NCI-H748 (cell line): ENCODE results near the gene PCAT6.
"Not testable (repeated sequence)": the region's sequence is repeated elsewhere in the genome, so short reads cannot be mapped to it uniquely, and the experiment has no call there.

Experiments
- DNase-seq: peaks from one replicate; lab custom pipeline; 2025; ENCODE audit not compliant: unreplicated experiment; lab: John Stamatoyannopoulos, UW

The PCAT6 gene

DNA sequence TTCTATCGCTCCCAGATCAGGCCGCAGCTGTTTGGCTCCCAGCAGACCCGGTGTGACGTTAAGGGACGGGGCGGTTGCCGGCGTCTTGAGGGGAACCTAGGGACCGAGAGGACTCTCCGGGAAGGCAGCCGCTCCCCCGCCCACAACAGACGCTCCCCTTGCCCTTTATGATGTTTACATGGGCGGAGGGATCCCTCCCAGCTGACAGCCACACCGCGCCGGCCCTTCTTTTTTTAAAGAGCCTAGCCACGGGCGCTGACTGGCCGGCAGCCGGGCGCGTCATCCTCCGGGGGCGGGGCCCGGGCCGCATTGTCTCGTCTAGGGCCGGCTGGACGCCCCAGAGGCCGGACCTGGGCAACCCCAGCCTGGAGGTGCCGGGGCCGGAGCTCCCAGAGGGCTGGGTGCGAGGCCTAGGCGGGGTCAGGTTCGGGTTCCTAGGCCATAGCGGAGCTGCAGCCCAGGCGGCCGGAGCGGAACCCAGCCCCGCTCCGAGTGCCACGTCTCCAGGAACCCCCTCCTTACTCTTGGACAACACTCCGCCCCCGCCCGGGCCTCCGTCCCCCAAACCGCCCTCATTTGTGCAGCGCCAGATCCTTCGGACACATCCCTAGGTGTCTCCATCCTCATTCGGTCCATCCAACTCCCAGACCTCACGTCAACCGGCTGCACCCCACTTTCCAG is at the start of gene PCAT6:
PCAT6 (plus strand) TSS at position 340 of the 681 bp plus-strand sequence.
- DNase-seq: peak; percentile 94

DNA sequence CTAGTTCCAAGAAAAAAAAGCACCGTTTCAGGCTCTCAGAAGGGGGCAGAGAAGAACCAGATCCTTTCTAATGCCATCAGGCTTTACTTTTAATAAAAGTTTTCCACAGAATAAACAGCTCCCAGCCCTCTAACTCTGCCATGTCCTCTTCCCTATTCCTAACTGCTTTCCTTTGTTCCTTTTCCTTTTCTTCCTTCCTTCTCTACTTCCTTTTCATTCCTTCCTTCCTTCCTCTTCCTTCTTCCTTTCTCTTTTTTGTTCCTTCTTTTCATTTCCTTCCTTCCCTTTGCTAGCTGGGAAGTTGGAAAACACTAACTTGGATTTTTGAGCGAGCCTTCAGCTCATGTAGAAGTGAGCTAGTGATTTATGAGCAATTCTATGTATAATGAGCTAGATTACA is 48.7 kb upstream of the PCAT6 start:
- DNase-seq: no peak

DNA sequence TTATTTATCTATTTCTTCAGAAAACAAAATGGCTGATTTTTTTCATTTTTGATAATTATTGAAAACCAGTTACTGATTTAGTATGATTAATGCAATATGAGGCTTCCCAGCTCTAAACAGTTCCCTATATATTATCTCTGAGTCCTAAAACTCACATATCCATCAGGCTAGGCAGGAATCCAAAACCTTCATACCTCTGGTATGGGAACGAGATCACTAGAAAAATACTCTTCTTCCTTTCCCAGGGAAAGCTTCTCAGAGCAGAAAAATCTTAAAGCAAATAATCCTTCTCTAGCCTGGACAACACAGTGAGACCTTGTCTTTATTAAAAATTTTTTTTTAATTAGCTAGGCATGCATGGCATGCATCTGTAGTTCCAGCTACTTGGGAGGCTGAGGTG is 45.0 kb upstream of the PCAT6 start:
- no peak for DNase-seq

DNA sequence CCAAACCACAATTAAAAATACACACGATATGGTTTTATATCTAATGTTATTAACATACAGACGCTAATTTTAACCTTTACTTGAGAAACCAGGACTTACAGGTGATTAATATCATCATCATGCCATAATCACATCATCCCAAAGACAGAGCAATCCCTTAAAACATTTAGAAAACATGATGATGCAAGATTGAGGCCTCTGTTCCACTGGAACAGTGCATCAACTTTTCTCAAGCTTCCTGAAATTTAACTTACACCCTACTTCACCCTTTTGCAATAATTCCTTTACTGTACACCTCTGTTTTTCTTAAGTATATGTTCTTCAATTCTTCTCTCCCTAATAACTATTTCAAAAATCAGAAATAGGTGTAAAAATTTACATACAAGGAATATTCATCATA is 40.6 kb upstream of the PCAT6 start:
- no peak for DNase-seq

DNA sequence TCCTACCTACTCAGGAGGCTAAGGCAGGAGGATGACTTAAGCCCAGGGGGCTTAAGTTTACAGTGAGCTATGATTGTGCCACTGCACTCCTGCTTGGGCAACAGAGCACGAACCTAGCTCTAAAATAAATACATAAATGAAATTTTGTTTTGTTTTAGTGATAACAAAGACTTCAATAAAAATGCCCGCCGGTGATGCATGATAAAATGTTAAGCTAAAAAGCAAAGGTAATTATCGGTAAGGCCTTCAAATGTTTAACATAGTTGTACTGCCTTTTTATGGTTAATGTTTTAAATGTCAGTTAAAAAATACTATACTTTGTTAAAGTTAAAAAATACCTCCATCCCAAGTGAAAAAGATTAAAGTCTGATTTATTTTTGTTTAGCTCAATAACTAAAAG is 29.6 kb upstream of the PCAT6 start:
- DNase-seq: no peak

DNA sequence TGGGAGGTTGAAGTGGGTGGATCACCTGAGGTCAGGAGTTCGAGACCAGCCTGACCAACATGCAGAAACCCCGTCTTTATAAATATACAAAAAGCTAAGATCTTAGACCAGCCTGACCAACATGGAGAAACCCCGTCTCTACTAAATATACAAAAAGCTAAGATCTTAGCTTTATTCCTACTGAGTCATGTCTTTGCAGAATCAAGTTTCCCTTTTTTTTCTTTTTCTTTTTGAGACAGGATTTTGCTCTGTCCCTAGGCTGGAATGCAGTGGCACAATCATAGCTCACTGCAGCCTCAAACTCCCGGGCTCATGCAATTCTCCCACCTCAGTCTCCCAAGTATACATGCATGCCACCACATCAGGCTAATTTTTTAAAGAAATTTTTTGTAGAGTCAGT is 23.9 kb upstream of the PCAT6 start:
- DNase-seq: no peak

DNA sequence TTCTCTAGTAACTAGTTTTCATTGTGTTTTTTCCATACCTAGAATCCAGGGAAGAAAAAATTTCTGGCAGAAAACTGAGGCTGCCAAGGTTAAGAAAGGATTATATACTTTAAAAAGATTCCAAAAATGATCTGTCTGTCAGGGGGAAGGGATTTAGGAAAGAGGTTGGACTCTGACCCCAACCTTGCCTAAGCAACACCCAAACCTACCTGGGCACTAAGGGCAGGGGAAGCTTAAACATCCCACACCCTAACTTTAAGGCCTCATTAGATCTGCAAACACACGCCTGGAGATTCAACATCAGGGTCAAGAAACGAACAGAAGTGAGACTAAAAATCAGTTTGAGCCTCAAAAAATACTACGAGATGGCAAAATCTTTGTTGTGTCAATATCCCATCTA is 22.0 kb upstream of the PCAT6 start:
- no peak for DNase-seq

DNA sequence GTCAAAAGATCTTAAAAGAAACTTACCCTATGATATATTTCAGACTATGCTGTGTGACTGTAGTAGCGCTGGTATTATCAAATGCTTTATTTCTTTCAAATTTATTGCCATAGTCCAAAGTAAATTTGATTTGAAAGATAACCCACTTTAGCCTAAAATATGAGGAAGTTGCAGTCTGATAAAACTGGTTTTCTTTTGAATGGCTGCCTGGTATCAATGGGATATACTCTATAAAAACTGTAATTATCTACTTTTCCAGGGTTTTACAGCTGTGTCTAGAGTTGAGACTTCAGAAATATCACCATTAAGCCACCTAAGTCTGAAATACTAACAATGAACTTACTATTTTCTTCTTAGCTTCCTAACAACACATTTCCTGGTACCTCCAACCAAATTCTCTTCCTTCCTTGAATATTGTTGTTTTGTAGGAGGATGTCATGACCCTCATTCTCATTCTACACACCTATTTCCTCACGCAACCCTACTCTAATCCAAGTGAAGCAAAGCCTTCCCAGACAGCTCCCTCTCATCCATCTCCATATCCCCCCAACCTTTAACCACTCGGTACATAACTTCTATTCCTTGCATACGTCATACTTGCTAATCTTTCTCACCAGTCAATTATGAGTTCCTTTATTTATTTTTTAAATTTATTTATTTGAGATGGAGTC is 19.5 kb upstream of the PCAT6 start:
- no peak for DNase-seq

DNA sequence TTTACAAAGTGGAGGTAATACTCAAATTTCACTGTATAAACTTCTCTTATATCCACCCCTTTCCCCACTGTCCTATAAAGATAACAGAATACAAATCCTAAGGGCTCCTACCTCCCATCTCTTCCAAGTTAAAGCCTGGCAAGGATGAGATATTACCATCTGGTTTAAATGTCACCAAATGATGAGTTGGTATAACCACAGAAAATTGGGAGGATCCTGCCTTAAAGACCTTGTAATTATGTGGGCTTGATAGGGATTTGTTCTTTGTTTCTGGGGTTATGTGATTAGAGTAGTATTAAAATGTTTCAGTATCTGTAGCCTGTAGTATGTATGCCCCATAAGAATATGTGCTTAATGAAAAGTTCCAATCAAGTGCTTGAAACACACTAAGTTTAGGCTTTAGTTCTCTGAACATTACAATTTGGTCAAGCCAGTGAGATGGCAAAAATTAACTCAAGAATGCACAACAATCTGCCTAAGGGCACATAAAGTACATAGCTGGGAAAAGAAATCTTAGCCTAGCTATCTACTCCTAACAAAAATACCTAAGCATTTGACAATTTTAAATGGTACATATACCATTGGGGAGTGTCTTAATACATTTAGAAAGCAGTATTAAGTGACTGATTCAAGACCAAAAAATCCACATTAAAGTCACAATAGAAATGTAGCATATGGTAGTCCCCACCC is 16.6 kb upstream of the PCAT6 start:
- DNase-seq: no peak

DNA sequence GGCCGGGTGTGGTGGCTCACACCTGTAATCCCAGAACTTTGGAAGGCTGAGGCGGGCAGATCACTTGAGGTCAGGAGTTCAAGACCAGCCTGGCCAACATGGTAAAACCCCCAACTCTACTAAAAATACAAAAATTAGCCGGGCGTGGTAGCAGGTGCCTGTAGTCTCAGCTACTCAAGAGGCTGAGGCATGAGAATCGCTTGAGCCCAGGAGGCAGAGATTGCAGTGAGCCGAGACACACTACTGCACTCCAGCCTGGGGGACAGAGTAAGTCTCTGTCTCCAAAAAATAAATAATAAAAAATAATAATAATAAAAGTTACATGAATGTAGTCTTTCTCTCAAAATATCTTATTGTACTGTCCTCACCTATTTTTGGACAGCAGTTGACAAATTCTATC is 15.8 kb upstream of the PCAT6 start:
- not testable (repeated sequence) for DNase-seq

DNA sequence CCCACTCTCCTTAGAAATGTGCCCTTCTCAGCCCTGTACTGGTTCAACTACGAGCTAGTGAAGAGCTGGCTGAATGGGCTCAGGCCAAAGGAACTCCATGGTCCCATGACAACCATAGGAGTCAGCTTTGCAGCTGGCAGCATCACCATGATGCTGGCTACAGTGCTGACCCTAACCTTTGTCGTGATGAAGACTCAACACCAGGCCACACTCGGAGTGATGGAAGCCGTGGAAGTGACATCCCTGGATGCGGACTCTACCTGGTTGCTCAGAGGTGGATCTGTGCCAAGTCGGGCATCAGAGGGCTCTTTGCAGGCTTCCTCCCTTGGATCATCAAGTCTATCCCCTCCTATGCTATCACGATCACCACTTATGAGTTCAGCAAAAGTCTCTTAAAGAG is 14.1 kb upstream of the PCAT6 start:
- DNase-seq: no peak

DNA sequence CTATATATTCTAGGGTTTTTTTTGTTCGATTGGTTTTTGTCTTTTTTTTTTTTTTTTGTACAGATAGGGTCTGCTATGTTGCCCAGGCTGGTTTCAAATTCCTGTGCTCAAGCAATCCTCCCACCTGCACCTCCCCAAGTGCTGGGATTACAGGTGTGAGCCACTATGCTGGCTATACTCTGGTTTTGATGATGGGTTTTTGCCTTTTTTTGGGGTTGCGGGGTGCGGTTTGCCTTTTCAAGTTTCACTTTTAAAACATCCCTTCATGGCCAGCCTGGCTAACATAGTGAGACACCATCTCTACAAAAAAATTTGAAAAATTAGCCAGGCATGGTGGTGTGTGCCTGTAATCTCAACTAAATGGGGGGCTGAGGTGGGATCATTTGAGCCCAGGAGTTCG is 12.5 kb upstream of the PCAT6 start:
- no peak for DNase-seq

DNA sequence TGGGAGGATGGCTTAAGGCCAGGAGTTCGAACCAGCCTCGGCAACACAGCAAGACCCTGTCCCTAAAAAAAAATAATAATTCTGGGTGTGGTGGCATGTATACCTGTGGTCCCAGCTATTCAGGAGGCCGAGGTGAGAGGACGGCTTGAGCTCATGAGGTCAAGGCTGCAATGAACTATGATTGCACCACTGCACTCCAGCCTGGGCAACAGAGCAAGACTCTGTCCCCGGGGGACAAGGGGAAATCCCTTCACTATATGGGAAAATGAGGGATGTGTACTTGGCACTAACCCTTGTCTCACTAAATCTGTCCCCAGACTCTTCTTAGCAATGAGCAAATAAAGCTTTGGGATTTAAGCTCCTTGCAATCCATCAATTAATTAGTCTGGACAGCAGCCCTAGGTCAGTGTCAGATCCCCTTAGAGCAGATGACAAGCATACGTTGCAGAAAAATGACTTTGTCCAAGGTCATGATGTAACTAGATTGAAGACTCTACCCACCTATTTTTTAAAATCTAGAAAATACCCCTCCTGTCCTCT is 11.9 kb upstream of the PCAT6 start:
- DNase-seq: no peak

DNA sequence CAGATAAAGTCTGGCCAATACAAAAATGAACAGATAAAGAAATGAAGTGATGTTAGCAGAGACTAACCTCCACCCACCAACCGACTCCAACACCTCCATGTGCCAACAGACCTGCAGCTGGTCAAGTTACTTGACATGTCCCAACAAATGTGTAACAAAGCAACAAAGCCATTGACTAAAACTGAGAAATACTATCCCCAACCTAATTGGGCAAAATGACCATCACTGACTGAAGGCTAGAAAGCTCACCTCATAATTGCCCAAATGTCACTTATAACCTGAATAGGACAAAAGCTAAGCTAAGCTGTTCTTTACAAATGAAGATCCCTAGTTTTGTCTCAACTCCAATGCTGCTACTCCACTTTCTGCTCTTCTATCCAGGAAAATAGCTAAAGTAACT is 10.0 kb upstream of the PCAT6 start:
- DNase-seq: no peak

DNA sequence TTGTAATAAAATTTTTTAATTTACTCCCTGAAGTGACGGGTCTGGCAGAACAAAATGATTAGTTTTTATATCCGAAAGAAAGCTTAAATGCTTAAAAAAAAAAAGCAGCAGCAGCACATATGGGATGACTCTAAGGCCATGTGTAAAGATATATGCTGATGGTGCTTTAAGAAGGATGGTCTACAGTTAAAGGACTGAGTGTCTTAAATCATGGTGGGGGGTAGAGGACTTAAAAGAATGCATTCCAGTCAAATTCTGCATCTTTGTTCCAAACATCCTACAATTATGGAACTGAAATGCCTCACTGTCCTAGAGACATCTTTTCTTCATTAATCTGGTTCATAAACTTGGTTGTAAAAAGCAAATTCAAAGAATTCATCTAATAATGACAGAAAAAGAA is 9.6 kb upstream of the PCAT6 start:
- no peak for DNase-seq

DNA sequence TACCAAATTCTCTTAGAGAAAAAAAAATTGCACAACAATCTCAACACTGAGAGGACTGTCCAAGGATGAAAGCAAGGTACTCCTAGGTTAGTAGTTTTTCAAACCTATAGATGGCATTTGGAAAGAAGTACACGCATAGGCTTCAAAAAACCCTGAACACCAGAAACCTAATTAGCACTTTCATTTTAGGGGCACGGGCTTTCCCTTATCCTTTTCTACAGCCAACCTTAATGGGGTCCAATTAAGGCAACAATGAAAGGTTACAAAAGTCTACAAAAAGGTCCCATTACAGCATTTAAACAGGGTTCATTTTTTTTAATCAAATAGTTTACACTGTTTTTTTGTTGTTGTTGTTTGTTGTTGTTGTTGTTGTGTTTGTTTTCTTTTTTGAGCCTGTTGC is 8.7 kb upstream of the PCAT6 start:
- no peak for DNase-seq

DNA sequence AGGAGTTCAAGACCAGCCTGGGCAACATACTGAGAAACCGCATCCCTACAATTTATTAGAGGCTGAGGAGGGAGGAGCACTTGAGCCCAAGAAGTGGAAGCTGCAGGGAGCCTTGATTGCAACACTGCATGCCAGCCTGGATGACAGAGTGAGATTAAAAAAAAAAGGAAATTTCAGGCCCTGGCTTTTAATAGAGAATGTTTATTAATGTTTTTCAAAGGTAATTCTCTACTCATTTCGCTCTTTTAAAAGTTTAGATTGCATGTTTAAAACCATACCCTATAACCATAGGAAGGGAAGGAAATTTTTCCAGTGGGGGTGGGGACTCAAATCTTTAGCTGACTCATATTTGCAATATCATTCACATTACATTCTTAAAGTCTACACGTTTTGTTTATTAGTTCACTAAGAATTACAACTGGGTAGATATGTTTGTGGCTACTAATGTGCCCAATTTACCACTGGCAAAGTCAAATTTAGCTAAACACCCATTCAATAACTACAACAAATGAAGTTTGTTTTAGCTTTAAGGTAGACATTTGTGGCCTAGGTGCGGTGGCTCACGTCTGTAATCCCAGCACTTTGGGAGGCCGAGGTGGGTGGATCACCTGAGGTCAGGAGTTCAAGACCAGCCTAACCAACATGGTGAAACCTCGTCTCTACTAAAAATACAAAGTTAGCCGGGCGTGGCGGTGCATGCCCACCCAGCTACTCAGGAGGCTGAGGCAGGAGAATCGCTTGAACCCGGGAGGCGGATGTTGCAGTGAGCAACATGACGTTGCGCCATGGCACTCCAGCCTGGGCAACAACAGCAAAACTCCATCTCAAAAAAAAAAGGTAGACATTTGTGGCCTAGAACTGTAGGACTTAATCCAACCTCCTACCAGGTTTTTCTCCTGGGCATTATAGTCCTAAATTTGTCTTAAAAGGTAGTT is 7.5 kb upstream of the PCAT6 start:
- DNase-seq: no peak

DNA sequence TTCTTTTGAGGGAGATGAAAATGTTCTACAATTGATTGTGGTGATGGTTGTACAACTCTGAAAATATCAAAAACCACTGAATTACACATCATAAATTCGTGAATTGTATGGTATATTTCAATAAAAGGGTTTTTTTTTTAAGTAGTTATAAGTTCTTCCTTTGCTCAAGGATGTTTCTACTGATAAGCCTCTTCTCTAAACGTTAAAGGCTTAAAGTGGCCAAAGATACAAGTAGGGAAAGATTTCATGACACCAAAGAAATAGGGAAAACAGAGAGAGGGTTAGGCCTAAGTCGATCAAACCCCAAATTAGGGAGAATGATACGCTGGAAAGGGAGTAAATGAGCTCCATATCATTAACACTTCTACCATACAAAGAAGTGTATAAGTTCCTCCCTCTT is 6.6 kb upstream of the PCAT6 start:
- DNase-seq: no peak

DNA sequence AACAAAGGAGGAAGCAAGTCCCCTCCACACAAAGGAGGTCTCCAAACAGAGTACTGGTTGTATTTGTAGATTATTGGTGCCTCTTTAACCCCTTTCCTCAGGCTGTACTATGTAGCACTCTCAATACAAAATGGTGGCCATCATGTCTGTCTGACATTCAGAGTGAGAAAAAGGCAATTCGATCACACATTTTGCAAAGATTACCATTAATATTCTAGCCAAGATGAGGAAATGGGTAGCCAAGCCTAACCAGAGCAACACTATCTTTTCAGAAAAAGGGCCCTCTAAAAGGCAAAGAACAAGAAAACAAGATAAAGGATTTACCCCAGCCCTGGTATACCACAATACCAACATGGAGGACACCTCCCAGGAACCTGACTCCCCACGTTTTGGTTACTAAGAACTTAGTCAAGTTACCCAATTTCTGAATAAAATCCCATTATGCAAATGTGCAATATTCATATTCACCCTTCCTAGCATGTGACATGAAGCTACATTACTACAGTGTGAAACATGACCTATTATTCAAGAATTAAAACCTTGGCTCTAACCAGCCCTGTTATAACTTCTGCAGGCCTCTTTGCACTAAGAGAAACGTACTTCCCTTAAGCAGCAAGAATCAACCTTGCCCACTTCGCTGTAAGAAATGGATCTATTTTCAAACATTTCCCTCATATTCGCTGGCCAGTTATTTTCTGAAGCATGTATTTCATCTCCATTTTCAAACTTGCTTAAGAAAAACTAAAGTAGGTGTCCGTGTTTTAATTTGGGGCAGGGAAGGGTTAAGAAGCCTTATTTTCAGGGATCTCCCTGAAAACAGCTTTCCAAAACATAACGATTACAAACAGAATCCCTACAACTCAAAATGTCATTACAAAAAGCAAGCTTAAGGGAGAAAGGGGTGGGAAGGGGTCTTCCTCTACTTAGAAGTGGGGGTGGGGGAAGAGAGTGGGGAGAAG is 4.6 kb upstream of the PCAT6 start:
- peak; percentile 2 for DNase-seq
